ENCODE measurements around the gene TRAP1.

TRAP1 gene

DNA sequence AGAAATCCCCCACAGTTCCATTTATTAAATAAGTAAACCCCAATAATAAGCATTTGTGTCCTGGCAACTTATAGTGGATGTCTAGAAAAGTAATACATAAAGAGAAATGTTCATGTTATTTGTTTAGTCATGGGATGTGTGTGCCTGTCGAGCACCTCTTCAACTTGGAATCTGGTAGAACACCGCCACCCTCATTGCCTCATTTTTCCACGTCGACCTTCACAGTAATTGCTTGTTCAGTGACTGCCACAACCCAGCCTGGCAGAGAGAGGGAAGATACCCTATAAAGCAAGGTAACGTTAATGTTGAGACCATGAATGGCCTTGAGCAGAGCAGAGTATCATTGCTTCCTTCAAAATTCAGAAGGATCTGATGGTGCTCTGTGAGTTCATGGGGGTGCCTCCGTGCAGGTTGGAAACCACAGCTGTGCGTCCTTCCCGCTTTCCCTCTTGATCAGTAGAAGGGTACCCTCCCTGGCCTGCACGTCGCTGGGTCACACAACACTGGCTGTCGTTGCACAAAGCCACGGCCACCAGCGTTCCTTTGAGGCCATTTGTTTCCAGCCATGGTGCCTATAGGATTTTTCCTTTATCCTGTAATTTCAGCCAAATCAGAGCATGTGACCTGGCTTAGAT lies 66.6 kb downstream of the TRAP1 start:
- no peak for DNase-seq
- no peak for ATAC-seq

DNA sequence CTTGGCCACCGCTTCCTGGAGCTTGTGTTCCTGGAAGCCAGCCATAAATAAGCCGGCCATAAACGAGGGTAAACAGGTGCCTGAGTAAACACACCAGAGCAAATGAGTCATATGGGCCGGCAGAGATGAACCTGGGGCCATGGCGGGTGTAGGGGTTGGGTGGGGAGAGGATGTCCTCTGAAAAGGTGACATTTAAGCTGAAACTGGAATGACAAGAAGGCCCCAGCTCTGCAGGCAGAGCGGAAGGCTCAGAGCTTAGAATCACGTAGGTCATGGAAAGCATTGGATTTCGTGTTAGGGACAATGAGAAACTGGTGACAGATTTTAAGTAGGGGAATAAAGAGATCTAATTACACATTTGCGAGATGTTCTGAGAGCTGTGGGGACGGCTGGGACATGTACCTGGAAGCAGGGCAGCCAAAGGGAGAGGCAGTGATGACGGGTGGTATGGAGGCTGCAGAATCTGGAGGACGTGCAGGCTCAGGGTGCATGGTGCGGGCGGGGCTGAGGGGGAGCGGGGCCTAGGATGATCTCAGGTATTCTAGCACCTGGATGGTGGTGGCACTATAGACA lies 70.9 kb downstream of the TRAP1 start:
- no peak for ATAC-seq
- no peak for DNase-seq

- ATAC-seq: no peak
- no peak for DNase-seq
Measured at GRCh38 chr16:3645504-3646347, 71.6 kb downstream of the TRAP1 start.

- DNase-seq (no peak), ATAC-seq (no peak)
Measured at GRCh38 chr16:3645108-3645503, 72.2 kb downstream of the TRAP1 start.

GRCh38 chr16:3643095-3643730 lies 74.1 kb downstream of the TRAP1 start:
- DNase-seq: no peak

GRCh38 chr16:3642397-3643094 lies 74.8 kb downstream of the TRAP1 start:
- DNase-seq (no peak), ATAC-seq (no peak)

More at GRCh38 chr16:3643095-3643730, 74.1 kb downstream of the TRAP1 start:
- ATAC-seq: no peak

GRCh38 chr16:3641801-3642396 lies 75.4 kb downstream of the TRAP1 start:
- ATAC-seq (no peak), DNase-seq (no peak)

DNA sequence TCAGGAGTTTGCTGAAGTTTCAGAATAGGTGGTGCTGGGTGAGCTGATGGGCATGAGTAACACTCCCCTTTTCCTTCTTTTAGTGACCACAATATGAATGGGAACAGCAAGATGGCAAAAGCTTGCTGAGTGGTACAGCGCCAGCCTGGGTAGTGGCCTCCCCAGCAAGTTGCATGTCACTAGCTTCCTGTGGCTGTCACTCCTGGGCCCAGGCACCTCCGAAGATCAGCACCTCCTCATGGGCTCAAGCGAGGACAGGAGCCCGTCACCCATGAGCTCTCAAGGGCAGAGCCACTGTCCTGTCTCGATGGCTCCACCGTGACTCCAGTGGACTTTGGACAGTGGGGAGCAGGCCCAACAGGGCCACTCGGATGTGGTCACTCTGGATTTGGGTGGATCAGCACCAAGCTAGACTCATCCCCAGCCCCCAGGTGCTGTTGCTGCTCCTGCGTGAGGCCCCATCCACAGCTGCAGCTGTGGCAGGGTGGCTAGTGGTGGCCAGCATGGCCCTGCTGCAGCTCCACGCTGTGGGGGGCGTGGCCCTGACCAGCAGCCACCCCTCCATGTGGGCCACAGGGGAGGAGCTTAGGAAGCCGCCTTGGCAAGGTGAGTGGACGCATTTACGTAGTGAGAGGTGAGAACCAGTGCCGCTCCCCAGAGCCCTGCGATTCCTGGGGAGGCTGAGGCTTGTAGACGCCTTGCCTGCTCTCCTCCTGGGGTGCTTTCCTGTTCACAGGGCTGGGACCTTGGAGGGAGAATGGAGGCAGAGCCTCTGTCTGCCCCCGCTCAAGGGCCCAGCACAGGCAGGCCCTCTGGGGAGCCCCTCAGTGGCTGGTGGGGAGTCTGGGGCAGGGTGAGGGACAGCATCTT lies 76.5 kb downstream of the TRAP1 start:
- ATAC-seq (no peak), DNase-seq (no peak)

DNA sequence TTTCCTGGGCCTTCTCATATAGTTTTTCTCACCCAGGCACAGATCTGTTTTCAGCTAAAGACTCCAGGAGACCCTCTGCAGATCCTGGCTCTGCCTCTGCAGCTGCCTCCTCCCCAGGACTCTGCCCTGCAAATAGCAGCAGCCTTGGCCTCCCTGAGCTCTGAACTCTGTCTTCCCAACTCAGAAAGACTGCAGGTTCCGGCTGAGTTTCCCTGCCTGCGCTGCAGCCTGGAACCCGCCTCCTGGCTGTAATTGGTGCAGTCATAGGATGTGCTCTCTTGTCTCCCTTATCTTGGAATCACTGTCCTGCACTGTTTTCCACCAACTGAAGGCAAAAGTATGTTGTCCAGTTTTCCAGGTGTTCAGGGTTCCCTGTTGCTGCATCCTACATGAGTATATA lies 77.1 kb downstream of the TRAP1 start:
- ATAC-seq (no peak), DNase-seq (no peak)

DNA sequence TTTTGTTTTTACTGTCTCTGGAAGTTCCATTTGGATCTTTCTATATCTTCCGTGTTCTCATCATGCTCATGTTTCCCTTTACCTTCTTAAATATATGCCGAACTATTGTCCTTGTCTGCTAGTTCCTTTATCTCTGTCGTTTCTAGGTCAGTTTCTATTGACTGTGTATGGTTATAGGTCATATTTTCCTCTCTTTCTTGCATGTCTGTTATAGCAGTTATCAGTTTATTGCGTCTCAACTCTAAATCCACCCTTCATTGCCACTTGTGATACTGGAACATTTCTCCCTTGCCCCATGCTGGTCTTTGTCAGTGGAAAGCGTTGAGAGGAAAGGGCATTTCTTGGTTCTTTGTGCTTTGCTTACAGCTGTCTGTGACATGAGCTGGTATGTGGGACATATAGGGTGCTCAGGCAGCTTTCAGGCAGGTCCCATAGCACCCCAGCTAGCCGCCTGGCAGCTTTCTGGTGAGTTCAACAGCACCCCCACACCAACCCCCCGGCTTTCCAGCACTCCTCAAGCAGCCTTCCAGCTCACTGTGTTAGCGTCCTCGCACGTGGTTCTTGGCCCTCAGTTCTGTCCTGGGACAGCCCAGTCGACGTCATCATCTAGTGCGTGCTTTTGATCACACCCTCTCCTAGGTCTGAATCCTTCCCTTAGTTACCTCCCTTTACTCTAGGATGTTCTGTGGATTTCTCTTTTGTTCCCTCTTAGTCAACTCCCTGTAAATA lies 78.2 kb downstream of the TRAP1 start:
- DNase-seq: no peak
- ATAC-seq: no peak

- peak; percentile 40 for ATAC-seq
- peak; percentile 22 for DNase-seq
Measured at GRCh38 chr16:3637371-3637923, 79.9 kb downstream of the TRAP1 start.

DNA sequence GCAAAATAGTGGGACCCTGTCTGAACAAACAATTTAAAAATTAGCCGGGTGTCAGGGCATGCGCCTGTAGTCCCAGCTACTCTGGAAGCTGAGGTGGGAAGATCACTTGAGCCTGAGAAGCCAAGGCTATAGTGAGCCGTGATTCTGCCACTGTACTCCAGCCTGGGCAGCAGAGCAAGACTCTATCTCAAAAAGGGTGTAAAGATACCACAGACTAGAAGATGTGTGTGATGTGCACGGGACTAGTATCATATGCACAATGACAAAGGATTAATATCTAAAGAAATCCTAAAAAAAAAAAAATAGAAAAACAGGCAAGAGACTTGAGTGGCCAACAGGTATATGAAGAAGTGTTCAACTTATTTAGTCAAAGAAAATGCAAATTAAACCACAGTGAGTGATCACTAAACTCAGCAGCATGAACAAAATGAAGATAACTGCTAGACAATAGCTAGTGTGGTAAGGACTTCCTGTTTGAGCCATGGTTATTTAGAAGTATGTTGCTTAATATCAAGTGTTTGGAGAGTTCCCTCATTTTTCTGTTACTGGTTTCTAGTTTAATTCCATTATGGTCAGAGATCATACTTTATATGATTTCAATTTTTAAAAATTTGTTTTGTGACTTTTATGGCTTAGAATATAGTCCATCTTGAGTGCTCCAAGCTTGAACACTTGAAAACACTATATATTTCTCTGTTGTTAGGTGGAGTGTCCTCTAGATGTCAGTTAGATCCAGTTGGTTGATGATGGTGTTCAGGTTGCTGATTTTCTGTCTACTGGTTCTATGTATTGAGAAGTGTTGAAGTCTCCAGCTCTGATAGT lies 91.2 kb downstream of the TRAP1 start:
- DNase-seq (no peak), ATAC-seq (peak; percentile 84)

DNA sequence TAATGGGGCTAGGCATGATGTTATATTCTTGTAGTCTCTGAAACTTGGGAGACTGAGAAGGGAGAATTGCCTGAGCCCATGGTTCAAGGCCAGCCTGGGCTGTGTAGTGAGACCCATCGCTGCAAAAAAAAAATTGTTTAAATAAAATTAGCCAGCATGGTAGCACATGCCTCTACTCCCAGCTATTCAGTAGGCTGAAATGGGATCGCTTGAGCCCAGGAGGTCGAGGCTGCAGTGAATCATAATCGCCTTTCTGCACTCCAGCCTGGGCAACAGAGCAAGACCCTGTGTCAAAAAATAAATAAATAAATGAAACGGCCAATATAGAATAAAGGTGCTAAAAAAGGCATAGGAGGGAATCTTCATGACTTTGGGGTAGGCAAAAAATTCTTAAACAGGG lies 92.0 kb downstream of the TRAP1 start:
- ATAC-seq (no peak), DNase-seq (no peak)

GRCh38 chr16:3623642-3624041 lies 93.7 kb downstream of the TRAP1 start:
- DNase-seq: no peak
- ATAC-seq: no peak

DNA sequence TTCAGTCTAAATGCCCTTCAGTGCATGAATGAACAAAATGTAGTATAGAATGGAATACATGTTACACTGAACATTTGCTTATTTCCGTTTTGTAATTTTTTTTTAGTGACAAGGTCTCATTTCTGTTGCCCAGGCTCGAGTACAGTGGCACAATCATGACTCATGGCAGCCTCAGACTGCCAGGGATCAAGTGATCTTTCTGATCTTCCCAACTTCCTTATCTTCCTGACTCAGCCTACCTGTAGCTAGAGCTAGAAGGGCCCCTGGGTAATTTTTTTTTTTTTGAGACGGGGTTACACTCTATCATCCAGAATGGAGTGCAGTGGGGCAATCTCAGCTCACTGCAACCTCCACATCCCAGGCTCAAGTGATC lies 98.6 kb downstream of the TRAP1 start:
- ATAC-seq (peak; percentile 29), DNase-seq (no peak)

- no peak for ATAC-seq
- no peak for DNase-seq
Measured at GRCh38 chr16:3612510-3613466, 104.5 kb downstream of the TRAP1 start.

DNA sequence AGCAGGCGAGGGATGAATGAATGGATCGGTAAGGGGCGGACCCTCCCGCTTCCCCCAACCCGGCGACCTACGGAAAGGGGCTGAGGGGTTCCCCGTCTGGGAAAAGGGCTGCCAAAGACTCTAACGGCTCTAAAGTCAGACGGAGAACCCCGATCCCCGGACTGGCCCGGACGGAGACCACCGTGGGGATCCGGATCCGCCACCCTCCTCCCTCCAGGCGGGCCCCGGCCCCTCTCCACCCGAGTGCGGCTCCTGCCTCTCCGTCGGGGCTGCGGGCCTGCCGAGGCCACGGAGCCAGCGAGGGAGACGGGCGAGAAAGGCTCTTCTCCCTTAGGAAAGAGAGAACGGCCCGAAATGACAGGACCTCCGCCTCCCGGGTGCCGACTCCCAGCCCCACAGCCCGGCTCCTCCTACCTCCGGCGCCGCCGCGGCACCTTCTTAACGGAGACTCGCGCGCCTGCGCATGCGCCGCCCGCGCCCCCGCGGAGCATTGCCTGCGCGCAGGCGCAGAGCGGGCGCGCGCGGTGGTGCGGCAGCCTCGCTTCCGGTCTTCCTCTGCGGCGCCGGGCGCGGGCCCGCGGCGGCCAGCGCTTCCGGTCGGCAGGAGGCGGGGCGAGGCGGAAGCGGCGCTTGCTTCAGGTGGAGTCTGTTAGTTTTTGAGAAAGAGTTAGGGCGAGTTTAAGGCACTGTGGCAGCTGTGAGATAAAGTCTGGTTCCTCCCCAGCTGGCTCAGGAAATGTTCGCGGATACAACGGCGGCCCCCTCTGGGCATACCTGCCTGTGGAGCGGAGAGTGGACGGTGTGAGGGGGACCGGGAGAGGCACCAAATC lies 106.0 kb downstream of the TRAP1 start, which contains the start of gene SLX4:
SLX4 (minus strand) TSS at position 461 of the 830 bp plus-strand sequence. CDS start 2,642 bp downstream, outside the sequence.
- ATAC-seq (peak; percentile 91), DNase-seq (peak; percentile 93)

All from stimulated activated naive CD8-positive, alpha-beta T cell treated with anti-CD3 and anti-CD28 coated beads, Interleukin-15, Interleukin-2, amounts not matched to agents 100 U/mL and 50 U/mL, for 24 hours (primary cell).